ENCODE data around the gene SPPL2C.

SPPL2C gene

GRCh38 chr17:45851464-45851863 lies 6.8 kb downstream of the SPPL2C start:
- no peak for TF ChIP-seq CTCF (IDR thresholded peaks at IDR 0.05; ENCODE audit: control insufficient read depth, extremely low read depth, insufficient read depth)
- no peak for DNase-seq (ENCODE audit: low read depth)
- H3K4me3 ChIP-seq (ENCODE audit: low read depth, low read length): no peak overlapping the region

- no peak for DNase-seq (ENCODE audit: low read depth)
- no peak for TF ChIP-seq CTCF (IDR thresholded peaks at IDR 0.05; ENCODE audit: control insufficient read depth, extremely low read depth, insufficient read depth)
- no peak overlapping the region for H3K4me3 ChIP-seq (ENCODE audit: low read depth, low read length)
Observed at GRCh38 chr17:45851873-45852272, 7.2 kb downstream of the SPPL2C start.

GRCh38 chr17:45852535-45853297 lies 8.0 kb downstream of the SPPL2C start:
- peak; percentile 96 for TF ChIP-seq CTCF (IDR thresholded peaks at IDR 0.05; ENCODE audit: control insufficient read depth, extremely low read depth, insufficient read depth)
- no peak for DNase-seq (ENCODE audit: low read depth)
- H3K4me3 ChIP-seq (ENCODE audit: low read depth, low read length): no peak overlapping the region

GRCh38 chr17:45854209-45854608 lies 9.5 kb downstream of the SPPL2C start:
- no peak for TF ChIP-seq CTCF (IDR thresholded peaks at IDR 0.05; ENCODE audit: control insufficient read depth, extremely low read depth, insufficient read depth)
- no peak for DNase-seq (ENCODE audit: low read depth)

GRCh38 chr17:45855691-45856336 lies 11.1 kb downstream of the SPPL2C start:
- DNase-seq (ENCODE audit: low read depth): no peak
- TF ChIP-seq CTCF (IDR thresholded peaks at IDR 0.05; ENCODE audit: control insufficient read depth, extremely low read depth, insufficient read depth): no peak
- no peak overlapping the region for H3K4me3 ChIP-seq (ENCODE audit: low read depth, low read length)

More at GRCh38 chr17:45854209-45854608, 9.5 kb downstream of the SPPL2C start:
- H3K4me3 ChIP-seq (ENCODE audit: low read depth, low read length): no peak overlapping the region

- no peak for DNase-seq (ENCODE audit: low read depth)
- no peak for TF ChIP-seq CTCF (IDR thresholded peaks at IDR 0.05; ENCODE audit: control insufficient read depth, extremely low read depth, insufficient read depth)
- H3K4me3 ChIP-seq (ENCODE audit: low read depth, low read length): no peak overlapping the region
Observed at GRCh38 chr17:45857977-45858708, 13.5 kb downstream of the SPPL2C start.

Measured in LNCaP clone FGC (cell line).